GM23248 (cell line): Measurements from ENCODE around the gene EME1.

ENCODE experiments used
- EZH2 ChIP-seq: fragments of 200-600 bp; sonication (generic); IDR thresholded peaks from 2 replicates; pipeline ENCODE4 v1.6.1; 2018; ENCODE audit warnings: antibody characterized with exemption, mild to moderate bottlenecking; ENCODE audit not compliant: insufficient read depth, poor library complexity, severe bottlenecking
- EZH2phosphoT487 ChIP-seq: fragments of 200-600 bp; sonication (generic); IDR thresholded peaks from 2 replicates; pipeline ENCODE4 v1.6.1; 2018; ENCODE audit warnings: antibody characterized with exemption, moderate library complexity, mild to moderate bottlenecking, low read depth; ENCODE audit not compliant: insufficient read depth

- no peak for TF ChIP-seq EZH2phosphoT487
- no peak for TF ChIP-seq EZH2
These were observed 12.4 kb upstream of the EME1 start for GRCh38 chr17:50360486-50361115.
